Measurements from ENCODE around the gene LTN1.
"Not testable (repeated sequence)": the region's sequence is repeated elsewhere in the genome, so short reads cannot be mapped to it uniquely, and the experiment has no call there.

Gene LTN1

GRCh38 chr21:28936036-28936435, 56.6 kb downstream of the LTN1 start:
- Histone ChIP-seq H3K4me1 (ENCODE audit: control insufficient read depth, insufficient read depth, low read length, poor library complexity, severe bottlenecking) (no peaks in the 10 kb centered on the region), H3K27ac (ENCODE audit: insufficient read depth, low read length, poor library complexity, severe bottlenecking) (no peak overlapping the region), H3K36me3 (ENCODE audit: control insufficient read depth, insufficient read depth, low read length) (peaks cover 35% of the 10 kb centered on the region), H3K9me3 (ENCODE audit: control insufficient read depth, low read length) (no peaks in the 10 kb centered on the region), H3K27me3 (replicated peaks; ENCODE audit: control insufficient read depth, insufficient read depth, low read length, poor library complexity, severe bottlenecking) (no peaks in the 10 kb centered on the region), H3K4me3 (ENCODE audit: insufficient read depth, low read depth, low read length, poor library complexity, severe bottlenecking) (no peak overlapping the region)
- no peak for DNase-seq

- no peak overlapping the region for H3K4me3 ChIP-seq (ENCODE audit: insufficient read depth, low read depth, low read length, poor library complexity, severe bottlenecking)
- no peaks in the 10 kb centered on the region for H3K9me3 ChIP-seq (ENCODE audit: control insufficient read depth, low read length)
- no peaks in the 10 kb centered on the region for H3K27me3 ChIP-seq (replicated peaks; ENCODE audit: control insufficient read depth, insufficient read depth, low read length, poor library complexity, severe bottlenecking)
- H3K27ac ChIP-seq (ENCODE audit: insufficient read depth, low read length, poor library complexity, severe bottlenecking), result no peak overlapping the region
- no peak for DNase-seq
- no peaks in the 10 kb centered on the region for H3K4me1 ChIP-seq (ENCODE audit: control insufficient read depth, insufficient read depth, low read length, poor library complexity, severe bottlenecking)
- peaks cover 32% of the 10 kb centered on the region for H3K36me3 ChIP-seq (ENCODE audit: control insufficient read depth, insufficient read depth, low read length)
Observed at GRCh38 chr21:28932717-28933116, 60.0 kb downstream of the LTN1 start.

- DNase-seq; H3K9me3 ChIP-seq (ENCODE audit: control insufficient read depth, low read length); H3K27me3 ChIP-seq (replicated peaks; ENCODE audit: control insufficient read depth, insufficient read depth, low read length, poor library complexity, severe bottlenecking); H3K4me1 ChIP-seq (ENCODE audit: control insufficient read depth, insufficient read depth, low read length, poor library complexity, severe bottlenecking); H3K4me3 ChIP-seq (ENCODE audit: insufficient read depth, low read depth, low read length, poor library complexity, severe bottlenecking); H3K27ac ChIP-seq (ENCODE audit: insufficient read depth, low read length, poor library complexity, severe bottlenecking): not testable (repeated sequence)
- H3K36me3 ChIP-seq (ENCODE audit: control insufficient read depth, insufficient read depth, low read length), result peaks cover 34% of the 10 kb centered on the region
Observed at GRCh38 chr21:28931708-28932372, 60.8 kb downstream of the LTN1 start.

- Histone ChIP-seq H3K4me3 (ENCODE audit: insufficient read depth, low read depth, low read length, poor library complexity, severe bottlenecking) (no peak overlapping the region), H3K4me1 (ENCODE audit: control insufficient read depth, insufficient read depth, low read length, poor library complexity, severe bottlenecking) (no peaks in the 10 kb centered on the region), H3K27me3 (replicated peaks; ENCODE audit: control insufficient read depth, insufficient read depth, low read length, poor library complexity, severe bottlenecking) (no peaks in the 10 kb centered on the region), H3K27ac (ENCODE audit: insufficient read depth, low read length, poor library complexity, severe bottlenecking) (no peak overlapping the region), H3K36me3 (ENCODE audit: control insufficient read depth, insufficient read depth, low read length) (peaks cover 11% of the 10 kb centered on the region), H3K9me3 (ENCODE audit: control insufficient read depth, low read length) (no peaks in the 10 kb centered on the region)
- DNase-seq, result no peak
Observed at GRCh38 chr21:28928578-28929420, 63.9 kb downstream of the LTN1 start.

GRCh38 chr21:28927130-28927529, 65.5 kb downstream of the LTN1 start:
- H3K27ac ChIP-seq (ENCODE audit: insufficient read depth, low read length, poor library complexity, severe bottlenecking), result no peak overlapping the region
- no peaks in the 10 kb centered on the region for H3K9me3 ChIP-seq (ENCODE audit: control insufficient read depth, low read length)
- no peaks in the 10 kb centered on the region for H3K27me3 ChIP-seq (replicated peaks; ENCODE audit: control insufficient read depth, insufficient read depth, low read length, poor library complexity, severe bottlenecking)
- H3K36me3 ChIP-seq (ENCODE audit: control insufficient read depth, insufficient read depth, low read length), result peaks cover 6% of the 10 kb centered on the region
- H3K4me3 ChIP-seq (ENCODE audit: insufficient read depth, low read depth, low read length, poor library complexity, severe bottlenecking), result no peak overlapping the region
- no peaks in the 10 kb centered on the region for H3K4me1 ChIP-seq (ENCODE audit: control insufficient read depth, insufficient read depth, low read length, poor library complexity, severe bottlenecking)
- no peak for DNase-seq

- Histone ChIP-seq H3K27me3 (replicated peaks; ENCODE audit: control insufficient read depth, insufficient read depth, low read length, poor library complexity, severe bottlenecking) (no peaks in the 10 kb centered on the region), H3K4me1 (ENCODE audit: control insufficient read depth, insufficient read depth, low read length, poor library complexity, severe bottlenecking) (no peaks in the 10 kb centered on the region), H3K4me3 (ENCODE audit: insufficient read depth, low read depth, low read length, poor library complexity, severe bottlenecking) (no peak overlapping the region), H3K36me3 (ENCODE audit: control insufficient read depth, insufficient read depth, low read length) (peaks cover 2% of the 10 kb centered on the region), H3K9me3 (ENCODE audit: control insufficient read depth, low read length) (no peaks in the 10 kb centered on the region), H3K27ac (ENCODE audit: insufficient read depth, low read length, poor library complexity, severe bottlenecking) (no peak overlapping the region)
- no peak for DNase-seq
Observed at GRCh38 chr21:28923439-28923975, 69.2 kb downstream of the LTN1 start.

- Histone ChIP-seq H3K4me1 (ENCODE audit: control insufficient read depth, insufficient read depth, low read length, poor library complexity, severe bottlenecking) (no peaks in the 10 kb centered on the region), H3K4me3 (ENCODE audit: insufficient read depth, low read depth, low read length, poor library complexity, severe bottlenecking) (no peak overlapping the region), H3K9me3 (ENCODE audit: control insufficient read depth, low read length) (no peaks in the 10 kb centered on the region), H3K36me3 (ENCODE audit: control insufficient read depth, insufficient read depth, low read length) (no peaks in the 10 kb centered on the region), H3K27me3 (replicated peaks; ENCODE audit: control insufficient read depth, insufficient read depth, low read length, poor library complexity, severe bottlenecking) (no peaks in the 10 kb centered on the region), H3K27ac (ENCODE audit: insufficient read depth, low read length, poor library complexity, severe bottlenecking) (no peak overlapping the region)
- DNase-seq, result no peak
Observed at GRCh38 chr21:28922368-28922767, 70.3 kb downstream of the LTN1 start.

- H3K27me3 ChIP-seq (replicated peaks; ENCODE audit: control insufficient read depth, insufficient read depth, low read length, poor library complexity, severe bottlenecking), result no peaks in the 10 kb centered on the region
- H3K9me3 ChIP-seq (ENCODE audit: control insufficient read depth, low read length), result no peaks in the 10 kb centered on the region
- H3K4me1 ChIP-seq (ENCODE audit: control insufficient read depth, insufficient read depth, low read length, poor library complexity, severe bottlenecking), result no peaks in the 10 kb centered on the region
- DNase-seq, result no peak
- no peak overlapping the region for H3K27ac ChIP-seq (ENCODE audit: insufficient read depth, low read length, poor library complexity, severe bottlenecking)
- H3K36me3 ChIP-seq (ENCODE audit: control insufficient read depth, insufficient read depth, low read length), result no peaks in the 10 kb centered on the region
- H3K4me3 ChIP-seq (ENCODE audit: insufficient read depth, low read depth, low read length, poor library complexity, severe bottlenecking), result no peak overlapping the region
Observed at GRCh38 chr21:28916150-28916893, 76.4 kb downstream of the LTN1 start.

GRCh38 chr21:28913071-28913470, 79.6 kb downstream of the LTN1 start:
- no peaks in the 10 kb centered on the region for H3K9me3 ChIP-seq (ENCODE audit: control insufficient read depth, low read length)
- H3K36me3 ChIP-seq (ENCODE audit: control insufficient read depth, insufficient read depth, low read length), result no peaks in the 10 kb centered on the region
- no peak overlapping the region for H3K4me3 ChIP-seq (ENCODE audit: insufficient read depth, low read depth, low read length, poor library complexity, severe bottlenecking)
- no peaks in the 10 kb centered on the region for H3K27me3 ChIP-seq (replicated peaks; ENCODE audit: control insufficient read depth, insufficient read depth, low read length, poor library complexity, severe bottlenecking)
- no peak overlapping the region for H3K27ac ChIP-seq (ENCODE audit: insufficient read depth, low read length, poor library complexity, severe bottlenecking)
- H3K4me1 ChIP-seq (ENCODE audit: control insufficient read depth, insufficient read depth, low read length, poor library complexity, severe bottlenecking), result no peaks in the 10 kb centered on the region
- no peak for DNase-seq

Measured in effector memory CD4-positive, alpha-beta T cell (primary cell).